T follicular helper cell (primary cell): ENCODE data around the gene HIVEP3.

Experiments
- DNase-seq: peaks from one replicate; pipeline ENCODE4 v3.0.0-alpha.2; 2020; ENCODE audit warnings: low read depth

HIVEP3 gene

GRCh38 chr1:41847733-41848132 lies 71.0 kb downstream of the HIVEP3 start:
- DNase-seq = no peak

DNA sequence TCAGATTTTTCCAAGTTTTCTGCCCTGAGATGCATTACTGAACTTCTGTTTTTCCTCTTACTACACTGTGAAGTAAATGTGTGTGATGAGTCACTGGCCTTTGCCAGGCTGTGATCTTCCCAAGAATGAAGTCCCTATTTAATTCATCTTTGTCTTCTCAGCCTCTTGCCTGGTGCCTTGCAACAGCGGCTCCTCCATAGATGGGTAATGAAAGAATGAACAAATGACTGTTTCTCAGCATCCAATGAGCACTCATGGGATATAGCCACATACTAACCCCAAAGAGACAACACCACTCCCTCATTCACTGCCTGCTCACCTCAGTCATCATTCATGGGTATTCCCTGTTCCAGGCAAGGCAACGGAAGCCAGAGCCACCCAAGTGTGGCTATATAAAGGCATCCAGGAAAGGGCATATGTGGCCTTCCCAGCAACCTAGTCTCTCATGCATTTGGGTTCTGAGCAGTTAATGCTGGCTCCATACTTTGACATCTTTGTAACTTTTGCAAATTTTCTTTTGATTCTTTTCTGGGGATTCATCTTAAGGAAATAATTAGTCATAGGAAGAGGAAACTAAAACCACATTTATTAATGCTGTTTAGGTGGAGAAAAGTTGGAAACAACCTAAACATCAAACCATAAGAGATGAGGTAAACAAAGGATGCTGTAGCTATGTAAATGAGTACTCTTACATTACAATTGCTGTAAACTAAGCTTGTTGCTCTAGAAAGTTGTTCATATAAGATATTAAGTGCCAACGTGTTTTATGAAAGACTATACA lies 71.9 kb downstream of the HIVEP3 start:
- no peak for DNase-seq

DNA sequence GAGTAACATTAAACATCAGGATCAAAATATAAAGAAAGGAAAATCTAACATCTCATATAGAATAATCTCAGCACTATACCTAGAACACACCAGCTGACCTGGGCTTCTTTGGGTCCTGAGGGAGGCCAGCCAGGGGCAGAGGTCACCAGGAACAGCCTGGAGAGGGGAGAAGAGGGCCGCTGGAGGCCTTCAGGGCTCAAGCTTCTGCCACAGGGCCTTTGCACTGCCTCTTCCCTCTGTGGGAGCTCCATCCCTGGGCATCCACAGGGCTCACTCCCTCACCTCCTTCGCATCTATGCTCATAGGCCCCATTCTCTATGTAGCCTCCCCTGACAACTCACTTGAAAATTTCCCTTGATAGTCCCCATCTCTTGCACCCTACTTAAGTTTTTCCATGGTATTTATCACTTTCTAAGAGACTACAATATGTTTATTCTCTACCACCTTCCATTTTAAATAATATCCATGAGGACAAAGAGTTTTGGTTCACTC lies 73.9 kb downstream of the HIVEP3 start:
- DNase-seq = no peak

GRCh38 chr1:41844255-41844654 lies 74.5 kb downstream of the HIVEP3 start:
- no peak for DNase-seq

DNA sequence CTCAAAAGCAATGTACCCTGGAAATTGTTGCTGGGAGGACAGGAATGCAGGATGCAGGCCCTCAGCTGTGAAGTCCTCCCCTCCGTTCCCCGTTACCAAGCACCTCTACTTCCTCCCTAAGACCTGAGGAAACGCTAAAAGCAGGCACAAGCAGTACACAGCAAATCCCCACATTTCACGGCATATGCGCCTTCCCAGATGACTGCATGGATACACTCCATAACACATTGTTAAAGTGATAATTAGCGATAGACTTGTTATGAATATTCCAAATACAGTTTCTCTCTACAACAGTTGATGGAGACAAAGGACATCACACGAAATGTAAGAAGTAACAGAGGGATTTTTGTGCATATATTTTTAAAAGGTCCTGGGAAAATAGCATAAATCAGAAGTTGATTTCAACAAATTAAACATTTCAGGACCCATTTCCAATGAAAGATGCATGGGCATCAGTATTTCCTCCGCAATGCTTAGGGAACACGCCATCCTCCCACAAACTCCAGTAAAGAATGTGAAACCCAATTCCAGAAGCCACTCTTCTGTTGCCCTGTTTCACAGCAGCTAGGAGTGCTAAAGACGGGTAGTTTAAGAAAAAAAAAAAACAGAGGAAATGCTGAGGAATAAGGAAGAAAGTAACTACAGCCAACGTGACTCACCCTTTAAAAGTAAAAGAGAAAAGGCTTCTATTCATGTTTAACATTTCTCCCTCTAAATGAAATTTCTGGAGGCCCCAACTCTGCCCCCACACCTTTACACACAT lies 75.5 kb downstream of the HIVEP3 start:
- DNase-seq = no peak

- no peak for DNase-seq
Measured at GRCh38 chr1:41842326-41842725, 76.4 kb downstream of the HIVEP3 start.

- DNase-seq = no peak
Measured at GRCh38 chr1:41840592-41841246, 78.0 kb downstream of the HIVEP3 start.

DNA sequence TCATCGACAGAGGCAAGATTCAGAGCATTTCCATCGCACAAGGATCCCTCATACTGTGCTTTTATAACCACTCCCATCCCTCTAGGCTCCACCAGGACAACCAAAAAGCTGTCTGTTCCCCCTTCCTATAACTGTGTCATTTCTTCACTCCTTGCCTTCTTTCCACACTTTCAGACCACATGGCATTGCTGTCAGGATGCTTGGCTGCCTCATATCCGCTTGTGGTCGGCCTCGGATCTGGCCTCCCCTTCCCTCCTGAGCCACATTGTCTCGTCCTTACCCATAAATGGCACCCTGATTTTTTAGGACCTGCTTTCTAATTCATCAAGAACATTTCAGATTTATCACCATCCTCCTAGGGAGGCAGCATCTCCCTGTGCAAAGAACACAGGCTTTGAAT lies 80.5 kb downstream of the HIVEP3 start:
- DNase-seq = no peak

- no peak for DNase-seq
Measured at GRCh38 chr1:41837691-41838090, 81.0 kb downstream of the HIVEP3 start.

DNA sequence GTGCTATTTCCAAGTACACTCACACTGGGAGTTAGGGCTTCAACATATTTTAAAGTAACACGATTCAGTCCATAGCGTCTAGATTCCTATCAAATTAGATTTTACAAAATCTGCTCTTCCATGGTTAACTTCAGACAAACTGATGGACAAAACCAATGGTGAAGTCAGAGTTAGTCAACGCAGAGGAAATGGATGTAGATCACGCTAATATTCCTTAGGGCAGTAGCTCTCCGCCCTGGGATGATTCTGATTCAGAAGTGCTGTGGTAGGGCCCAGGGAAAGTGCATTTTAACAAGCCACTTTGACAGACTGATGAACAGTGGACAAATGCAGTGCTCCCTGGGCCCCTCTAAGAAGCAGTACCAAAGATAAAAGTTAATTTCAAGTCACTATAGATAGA lies 83.2 kb downstream of the HIVEP3 start:
- DNase-seq = no peak

DNA sequence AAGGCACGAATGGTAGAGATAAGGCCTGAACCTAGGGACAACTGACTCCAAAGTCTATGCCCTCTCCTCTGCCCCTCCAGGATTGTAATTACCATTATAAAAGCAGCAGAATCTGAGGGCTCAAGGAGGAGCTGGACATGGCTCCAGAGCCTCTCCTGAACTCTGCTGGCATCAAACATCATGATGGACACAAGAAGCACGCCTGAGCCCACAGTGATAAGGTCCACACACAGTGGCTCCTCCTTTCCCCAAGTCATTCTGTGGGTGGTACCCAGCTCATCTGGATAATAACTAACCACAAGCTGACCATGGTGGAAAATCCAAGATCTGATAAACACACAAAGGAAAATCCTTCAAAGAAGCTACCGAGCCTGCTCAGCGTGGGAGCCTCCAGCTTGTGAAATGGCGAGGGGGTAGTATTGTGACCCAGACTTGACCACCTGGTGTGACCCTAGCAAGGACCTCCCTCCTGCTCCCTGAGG lies 85.2 kb downstream of the HIVEP3 start:
- DNase-seq = no peak

DNA sequence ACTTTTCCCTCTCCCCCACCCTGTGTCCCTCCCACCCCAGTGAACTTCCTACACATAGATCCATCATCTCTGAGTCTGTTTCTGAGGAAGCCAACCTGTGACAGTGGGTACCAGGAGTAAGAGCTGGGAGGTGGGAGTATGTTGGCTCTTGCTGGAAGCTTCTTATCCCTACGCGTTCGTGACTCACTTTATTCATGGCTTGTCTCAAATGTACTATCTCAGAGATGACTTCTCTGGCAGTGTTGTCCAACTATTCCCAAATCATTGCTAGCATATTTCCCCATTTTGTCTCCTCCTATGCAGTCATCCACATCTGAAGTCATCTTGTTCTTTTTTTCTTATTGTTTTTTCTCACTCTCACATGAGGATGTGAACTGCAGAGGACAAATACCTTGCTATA lies 88.0 kb downstream of the HIVEP3 start:
- no peak for DNase-seq

- no peak for DNase-seq
Measured at GRCh38 chr1:41827991-41828570, 90.6 kb downstream of the HIVEP3 start.

DNA sequence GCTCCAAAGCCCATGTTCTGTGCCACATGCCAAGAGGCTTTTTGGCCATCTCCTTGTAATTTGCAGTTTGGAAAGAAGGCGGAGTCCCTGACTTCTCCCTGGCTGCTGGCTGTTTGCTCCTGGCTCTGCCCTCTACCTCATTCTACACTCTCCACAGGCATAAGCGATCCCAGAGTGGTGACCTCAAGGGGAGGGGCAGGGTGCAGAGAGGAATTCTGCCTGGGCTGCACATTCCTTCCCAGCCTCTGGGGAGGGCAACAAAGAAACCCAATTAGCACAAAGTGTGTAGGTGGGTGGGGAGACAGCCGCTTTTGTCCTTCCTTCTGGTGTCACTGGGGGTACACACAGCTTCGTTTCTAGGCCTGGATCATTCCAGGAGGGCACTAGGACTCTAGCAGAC lies 95.3 kb downstream of the HIVEP3 start:
- no peak for DNase-seq

GRCh38 chr1:41822866-41823265 lies 95.9 kb downstream of the HIVEP3 start:
- no peak for DNase-seq

- DNase-seq = no peak
Measured at GRCh38 chr1:41819843-41820242, 98.9 kb downstream of the HIVEP3 start.

GRCh38 chr1:41819069-41819468 lies 99.7 kb downstream of the HIVEP3 start:
- DNase-seq = no peak

- DNase-seq = no peak
Measured at GRCh38 chr1:41816061-41816460, 102.7 kb downstream of the HIVEP3 start.

DNA sequence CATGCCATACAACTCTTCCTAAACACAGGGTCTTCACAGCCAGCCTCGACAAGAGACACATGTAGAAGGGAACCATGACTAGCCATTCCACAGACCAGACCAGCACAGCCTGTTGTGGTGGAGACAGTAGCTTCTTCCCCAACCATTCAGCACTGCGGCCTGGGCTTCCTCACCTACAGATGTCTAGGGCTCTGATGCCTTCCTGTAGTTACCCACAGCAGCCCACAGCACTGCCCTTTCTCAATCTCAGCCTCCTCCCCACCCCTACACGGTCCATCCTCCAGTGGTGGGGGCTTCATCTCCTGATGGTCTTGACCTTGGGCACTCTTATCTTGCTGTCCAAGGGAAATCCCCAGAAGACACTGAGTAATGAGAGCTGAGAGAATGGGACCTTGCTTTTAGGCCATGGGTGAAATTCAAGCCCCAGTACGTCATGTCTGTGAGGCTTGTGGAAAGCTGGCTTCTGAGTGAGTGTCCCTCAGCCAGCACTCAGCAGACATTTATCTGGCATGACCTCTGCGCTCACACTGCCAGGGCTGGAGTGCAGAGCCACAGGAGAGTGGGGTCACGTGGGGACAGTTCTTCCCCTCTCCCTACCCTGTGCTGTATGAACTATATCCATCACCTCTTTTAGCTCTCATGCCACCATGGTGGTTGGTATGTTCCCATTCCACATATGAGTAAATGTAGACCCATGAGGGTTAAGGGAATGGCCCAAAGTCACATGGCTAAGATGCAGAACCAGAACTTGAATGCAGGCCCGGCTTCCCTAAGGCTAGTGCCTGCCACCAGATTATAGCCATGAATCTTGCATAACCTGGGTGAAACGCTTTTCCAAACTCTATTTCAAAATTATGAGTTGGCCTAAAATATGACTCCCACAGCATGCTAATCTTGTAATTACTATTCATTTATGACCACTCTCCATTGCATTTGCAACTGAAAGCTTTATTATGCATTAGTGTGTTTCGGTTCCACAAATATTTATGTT lies 104.7 kb downstream of the HIVEP3 start:
- DNase-seq = no peak

DNA sequence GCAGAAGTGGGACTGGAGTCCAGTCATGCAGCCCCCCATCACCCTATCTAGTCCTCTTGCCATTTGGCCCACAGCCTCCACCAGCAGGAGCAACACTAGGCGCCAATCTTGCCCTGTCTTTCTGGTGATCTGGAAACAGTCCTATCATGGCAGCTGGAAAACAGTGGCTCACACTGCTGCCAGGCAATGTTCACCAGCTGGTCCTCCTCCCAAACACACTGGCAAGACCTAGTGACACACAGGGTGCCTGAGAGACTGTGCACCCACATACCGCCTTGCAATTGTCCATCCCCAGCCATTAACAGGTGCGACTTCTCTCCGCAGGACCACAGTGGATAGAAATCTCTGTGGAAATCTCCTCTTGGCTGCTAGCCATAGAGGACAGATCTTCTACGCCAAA lies 105.5 kb downstream of the HIVEP3 start:
- DNase-seq = no peak

DNA sequence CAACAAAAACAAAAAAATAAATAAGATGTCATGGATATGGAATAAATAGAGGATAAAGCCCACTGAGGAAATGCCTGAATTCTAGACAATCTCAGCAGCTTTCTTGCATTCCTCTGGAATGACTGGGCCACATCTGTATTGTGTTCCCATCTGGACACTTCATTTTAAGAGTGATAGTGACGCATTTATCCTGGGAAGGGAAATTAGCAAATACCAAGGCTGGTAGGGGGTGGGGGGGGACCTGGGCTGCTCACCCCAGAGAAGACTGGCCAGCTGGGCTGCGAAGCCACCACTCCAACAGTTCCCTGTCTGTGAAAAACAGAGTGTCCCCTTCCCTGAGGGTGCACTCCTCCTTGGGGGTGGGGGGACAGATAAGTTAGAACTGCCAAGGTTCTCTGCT lies 106.3 kb downstream of the HIVEP3 start:
- DNase-seq = no peak
